NOMO-1 (cell line): ENCODE data around the gene PAX6.

Source experiments
- DNase-seq, 2 experiments: peaks; one replicate each; lab custom pipeline; 2025; ENCODE audit not compliant: unreplicated experiment in 2 of 2; lab: John Stamatoyannopoulos, UW

The PAX6 gene

DNA sequence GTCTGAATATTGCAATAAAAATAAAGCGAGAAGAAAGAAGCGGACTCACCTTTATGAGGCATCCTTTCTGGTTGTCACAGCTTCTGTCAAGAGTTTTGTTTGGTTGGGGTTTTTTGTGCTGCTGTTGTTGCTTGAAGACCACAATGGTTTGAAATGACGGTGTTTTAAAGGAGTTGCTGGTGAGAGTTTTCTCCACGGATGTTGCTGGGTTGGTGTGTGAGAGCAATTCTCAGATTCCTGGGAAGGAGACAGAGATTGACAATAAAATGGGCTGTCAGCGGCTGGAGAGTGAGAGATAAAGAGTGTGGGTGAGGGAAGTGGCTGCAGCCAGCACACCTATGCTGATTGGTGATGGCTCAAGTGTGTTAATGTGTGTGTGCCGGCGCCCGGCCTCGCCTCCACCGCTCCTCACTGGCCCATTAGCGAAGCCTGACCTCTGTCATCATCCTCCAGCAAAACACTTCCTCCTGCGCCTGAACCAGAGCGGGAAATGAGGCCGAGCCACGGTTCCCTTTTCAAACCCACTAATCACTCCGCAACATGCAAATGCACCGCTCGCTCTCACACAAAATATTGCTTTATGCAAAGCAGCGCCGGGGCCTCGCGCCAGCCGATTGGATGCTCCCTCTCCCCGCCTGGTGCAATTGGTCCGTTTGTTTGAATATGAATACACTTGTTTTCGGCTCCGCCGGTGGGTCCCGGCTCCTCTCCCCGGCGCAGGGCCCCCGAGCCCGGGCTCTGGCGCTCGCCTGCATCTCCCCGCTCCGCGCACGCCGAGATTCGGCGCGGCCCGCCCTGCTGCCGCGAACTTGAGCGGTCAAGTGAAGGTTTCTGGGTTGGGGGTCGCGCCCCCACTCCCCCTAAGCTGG, at the start of gene PAX6:
PAX6 (minus strand) TSS at position 544 of the 869 bp plus-strand sequence. CDS start 4,911 bp downstream, outside the sequence.
- peak; percentile 88 to 92 for DNase-seq

DNA sequence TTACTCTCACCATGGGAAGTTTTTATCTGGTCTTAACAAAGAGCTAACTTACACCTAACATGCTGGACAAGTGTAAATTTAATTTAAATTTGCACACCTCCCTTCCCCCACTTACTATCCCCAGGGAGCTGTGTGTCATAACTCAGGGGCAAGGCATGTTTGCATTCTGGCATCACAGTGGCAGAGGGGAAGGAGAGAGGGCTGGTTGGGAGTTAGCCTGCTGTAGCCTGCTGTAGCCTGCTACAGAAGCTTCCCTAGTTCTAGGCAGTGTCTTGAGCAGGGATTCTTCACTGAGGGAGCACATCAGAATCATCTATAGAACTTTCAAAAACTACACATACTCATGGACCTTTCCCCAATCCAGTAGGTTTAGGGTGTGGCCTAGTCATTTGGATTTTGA, 49.3 kb upstream of the PAX6 start:
- DNase-seq = no peak

DNA sequence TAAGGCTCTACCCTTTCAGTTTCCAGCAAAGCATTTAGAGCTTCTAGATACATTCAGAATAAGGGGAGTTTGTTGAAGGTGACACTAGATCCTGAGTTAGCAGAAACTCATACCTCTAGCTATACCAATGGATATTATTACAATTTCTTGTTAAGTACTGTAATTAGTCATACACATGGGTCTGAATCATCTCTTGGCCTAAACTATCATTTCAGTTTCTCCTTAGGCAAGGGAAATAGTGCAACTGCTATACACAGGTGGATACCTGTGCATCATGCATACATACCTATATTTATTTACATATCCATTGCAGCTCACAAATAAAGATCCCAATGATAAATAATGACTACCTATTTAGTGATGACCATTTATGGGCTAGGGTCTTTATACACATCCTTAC, 45.1 kb upstream of the PAX6 start:
- DNase-seq = no peak

DNA sequence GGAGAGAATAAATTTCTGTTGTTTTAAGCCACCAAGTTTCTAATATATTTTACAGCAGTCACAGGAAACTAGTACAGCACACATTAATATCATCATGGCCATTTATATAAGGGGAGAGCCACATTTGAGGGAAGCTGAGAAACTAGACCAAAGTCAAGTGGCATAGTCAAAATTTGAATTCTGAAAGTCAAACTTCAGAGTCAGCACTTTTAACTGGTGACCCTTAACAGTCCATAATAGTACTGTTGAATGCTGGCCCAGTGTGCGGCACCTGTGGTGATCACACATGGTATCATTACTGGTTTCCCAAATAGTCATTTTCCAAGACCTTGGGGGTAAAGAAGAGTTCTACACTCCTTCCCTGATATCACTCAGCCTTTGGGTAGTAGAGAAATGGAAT, 44.3 kb upstream of the PAX6 start:
- no peak for DNase-seq

DNA sequence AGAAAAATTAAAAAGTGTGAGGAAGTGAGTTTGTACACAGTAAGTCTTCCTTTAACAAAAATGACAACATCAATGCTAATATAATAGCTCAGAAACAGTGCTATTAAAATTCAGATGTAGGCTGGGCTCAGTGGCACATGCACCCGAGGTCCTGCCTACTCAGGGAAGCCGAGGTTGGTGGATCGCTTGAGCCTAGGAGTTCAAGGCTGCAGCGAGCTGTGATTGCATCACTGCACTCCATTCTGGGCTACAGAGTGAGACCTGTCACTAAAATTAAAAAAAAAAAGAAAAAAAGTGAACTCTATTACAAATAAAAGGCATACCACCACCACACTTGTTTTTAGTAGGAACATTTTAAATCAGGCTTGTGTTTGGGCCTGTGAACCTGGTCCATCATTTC, 39.2 kb upstream of the PAX6 start:
- no peak for DNase-seq

DNA sequence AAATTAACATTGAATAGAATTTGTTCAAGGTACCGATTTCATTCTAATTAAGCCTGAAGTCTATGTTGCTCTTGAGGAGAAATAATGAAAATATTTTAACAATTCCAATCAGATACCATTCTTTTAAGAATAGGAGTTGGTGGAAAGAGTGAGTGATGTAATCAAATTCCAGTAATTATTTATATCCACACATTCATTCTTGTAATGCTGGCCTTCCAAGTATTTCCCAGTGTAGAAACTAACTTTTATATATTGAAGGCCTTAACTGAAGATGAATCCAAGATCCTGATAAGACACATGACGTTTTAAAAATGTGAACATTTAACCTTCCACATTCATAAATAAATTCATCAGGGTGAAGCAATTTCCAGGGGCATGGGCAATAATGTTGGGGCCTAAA, 36.6 kb upstream of the PAX6 start:
- no peak for DNase-seq

DNA sequence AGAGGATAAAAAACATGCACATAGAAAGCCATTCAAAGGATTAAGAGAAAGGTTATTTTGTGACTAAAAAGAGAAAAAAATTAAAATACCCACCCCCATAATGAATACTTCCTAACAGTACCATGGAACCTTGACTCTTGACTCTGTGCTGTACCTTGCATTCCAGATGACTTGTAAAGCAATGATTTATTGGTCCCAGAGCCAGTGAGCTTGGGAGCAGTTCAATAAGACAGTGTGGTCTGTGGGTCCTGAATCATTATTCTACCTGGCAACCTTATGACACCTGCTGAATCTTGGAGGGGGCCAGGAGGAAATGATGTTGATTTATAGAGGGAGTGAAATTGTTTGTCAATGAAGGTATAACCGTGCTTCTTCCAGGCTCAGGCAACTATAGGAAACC, 34.2 kb upstream of the PAX6 start:
- no peak for DNase-seq

DNA sequence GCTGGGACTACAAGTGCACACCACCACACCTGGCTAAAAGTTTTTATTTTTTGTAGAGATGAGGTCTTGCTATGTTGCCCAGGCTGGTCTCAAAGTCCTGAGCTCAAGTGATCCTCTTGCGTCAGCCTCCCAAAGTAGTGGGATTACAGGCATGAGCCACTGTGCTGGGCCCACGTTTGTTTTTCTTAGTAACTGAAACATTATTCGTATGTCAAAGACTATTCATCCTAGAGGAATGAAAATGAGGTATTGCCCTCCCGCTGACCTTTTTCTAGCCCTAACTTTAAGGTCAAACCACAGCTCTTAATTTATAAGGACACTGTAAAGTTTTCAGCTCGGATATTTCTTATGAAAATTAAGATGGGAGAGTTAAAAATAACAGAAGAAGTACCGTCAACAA, 33.2 kb upstream of the PAX6 start:
- no peak for DNase-seq

DNA sequence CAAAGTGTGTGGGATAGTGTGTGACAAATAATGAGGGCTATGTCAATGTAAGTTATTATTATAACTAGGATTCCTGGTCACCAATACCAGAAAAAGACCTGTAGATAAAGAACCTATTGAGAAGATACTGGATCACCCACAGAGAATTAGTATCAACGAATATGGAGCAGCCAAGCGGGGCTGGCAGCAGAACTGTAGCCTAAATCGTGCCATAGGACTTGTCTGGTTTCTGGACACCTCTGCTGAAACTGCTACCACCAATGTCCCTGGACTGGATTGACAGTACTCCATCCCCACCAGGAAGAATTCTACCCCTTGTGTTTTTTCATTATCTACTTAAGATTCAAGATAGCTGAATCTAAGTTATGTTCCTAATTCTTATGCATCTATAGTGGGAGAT, 30.3 kb upstream of the PAX6 start:
- DNase-seq = no peak

DNA sequence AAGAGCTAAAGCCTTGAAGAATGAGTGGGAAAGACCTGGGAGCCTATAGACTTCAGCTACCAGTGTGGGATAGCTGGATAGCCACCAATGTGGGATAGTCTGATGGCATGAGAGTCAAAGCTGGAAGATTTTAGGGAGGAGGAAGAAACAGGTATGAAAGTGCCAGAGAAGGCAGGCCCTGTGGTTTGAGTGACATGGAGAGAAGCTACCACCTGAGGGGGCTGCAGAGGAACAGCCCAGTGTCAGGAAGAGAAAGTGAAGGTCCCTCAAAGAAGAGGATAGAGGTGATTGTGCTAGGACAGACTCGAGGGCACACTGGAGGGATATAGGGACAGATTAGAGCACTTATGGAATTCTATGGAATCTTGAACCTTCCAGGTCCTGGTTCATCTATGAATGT, 23.1 kb upstream of the PAX6 start:
- no peak for DNase-seq

DNA sequence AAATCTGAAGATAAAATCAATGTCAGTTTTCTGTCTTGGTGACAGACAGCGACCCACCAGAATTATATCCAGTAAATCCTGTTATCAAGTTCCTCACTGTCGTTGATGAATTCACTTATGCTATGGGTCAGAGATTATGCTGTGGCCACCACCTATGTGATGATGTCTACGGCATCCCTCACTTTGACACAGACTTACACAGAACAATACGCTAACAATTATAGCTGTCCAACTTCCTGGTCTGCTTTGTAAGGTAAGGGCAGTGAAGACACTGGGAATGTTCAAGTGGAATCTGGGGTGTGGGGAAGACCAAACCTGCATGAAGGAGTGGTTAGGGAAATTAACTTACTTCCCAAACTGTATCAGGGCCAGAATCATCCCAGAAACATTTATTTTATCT, 19.3 kb upstream of the PAX6 start:
- no peak for DNase-seq

DNA sequence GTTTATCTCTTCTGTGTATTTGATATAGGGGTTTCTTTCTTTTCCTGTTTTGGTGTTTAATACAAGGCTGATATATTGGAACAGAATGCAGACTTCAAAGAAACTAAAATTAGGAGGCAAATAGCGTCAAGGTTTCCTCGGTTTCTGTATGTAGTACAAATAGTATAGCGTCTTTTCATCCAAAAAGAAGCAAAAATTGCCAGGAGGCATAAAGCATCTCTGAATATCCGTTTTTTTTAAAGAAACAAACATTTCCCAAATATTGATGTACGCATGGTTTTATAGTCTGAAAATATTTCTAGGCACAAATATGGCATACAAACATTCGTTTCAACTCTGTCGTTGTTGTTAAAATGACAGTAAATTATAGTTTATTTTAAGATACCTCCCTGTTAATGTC, 17.1 kb upstream of the PAX6 start:
- DNase-seq = no peak

DNA sequence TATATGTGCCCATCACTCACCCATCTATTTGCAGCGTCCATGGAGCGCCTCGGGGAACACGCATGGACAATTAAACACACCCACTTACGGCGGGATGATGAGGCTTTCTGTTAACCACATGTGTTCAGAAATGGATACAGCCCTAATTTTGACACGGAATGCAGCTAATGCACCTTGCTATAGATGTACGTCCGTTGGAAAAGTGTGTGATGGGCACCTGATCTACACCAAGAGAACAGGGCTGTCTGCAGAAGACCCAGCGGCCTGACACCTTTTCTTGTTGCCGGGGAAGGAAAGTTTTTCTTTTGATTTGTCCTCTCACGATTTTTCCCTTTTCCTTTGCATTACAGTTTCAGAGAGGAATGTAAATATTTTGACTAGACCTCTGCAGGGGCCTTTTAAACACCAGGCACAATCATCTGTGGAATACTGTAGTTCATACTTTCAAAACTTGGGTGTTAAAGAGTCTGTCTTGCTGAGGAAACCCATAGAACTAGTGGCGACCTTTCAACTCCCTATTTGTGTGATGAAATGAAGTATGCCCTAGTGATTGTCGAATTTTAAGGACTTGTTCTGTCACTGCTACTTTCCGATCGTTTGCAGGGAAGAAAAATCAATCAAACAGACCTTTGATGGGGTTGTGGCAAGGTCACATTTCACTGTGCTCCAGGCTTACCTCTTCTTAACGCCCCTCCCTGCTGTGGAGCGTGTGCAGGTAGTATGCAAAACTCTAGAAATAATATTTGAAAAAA, 16.5 kb upstream of the PAX6 start:
- DNase-seq = no peak

DNA sequence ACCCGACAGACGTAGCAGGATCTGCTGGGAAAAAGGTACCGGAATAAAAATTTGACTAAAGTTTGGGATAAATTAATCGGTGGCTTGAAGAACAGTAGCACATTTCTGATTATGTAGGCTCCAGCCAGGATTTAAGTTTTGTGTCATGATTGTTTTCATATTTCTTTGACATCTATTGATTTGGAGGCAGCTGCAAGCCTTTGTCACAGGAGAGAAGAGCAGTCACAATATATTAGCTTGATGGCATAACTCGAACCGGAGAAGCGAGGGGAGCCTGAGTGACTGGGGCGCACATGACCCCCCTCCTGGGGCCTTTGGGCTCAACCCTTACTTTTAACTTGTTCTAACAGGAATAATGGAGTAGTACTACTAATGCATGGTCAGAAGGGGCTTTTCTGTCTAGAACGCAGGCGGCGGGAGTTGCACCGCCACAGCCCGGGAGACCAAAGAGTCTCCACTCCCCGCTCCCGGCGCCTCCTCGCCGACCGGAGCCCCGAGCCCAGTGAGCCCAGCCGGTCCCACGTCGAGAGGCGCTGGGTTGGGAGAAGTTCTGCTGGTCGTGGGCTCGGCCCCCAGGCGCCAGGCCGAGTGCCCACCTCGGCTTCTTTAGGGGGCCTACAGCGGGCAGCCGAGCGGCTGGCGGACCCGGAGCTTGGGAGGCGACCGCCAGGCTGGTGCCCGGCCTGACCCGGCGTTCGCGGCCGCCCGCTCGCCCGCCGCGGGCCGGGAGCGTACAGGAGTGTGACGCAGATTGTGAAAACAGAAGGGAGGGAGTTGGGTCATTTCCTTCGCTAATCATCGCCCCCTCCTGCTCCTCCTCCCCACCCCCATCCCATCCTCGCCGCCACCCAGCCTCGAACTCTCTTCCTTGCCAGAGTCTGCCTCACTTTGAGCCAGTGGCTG, 15.7 kb upstream of the PAX6 start:
- DNase-seq = no peak

DNA sequence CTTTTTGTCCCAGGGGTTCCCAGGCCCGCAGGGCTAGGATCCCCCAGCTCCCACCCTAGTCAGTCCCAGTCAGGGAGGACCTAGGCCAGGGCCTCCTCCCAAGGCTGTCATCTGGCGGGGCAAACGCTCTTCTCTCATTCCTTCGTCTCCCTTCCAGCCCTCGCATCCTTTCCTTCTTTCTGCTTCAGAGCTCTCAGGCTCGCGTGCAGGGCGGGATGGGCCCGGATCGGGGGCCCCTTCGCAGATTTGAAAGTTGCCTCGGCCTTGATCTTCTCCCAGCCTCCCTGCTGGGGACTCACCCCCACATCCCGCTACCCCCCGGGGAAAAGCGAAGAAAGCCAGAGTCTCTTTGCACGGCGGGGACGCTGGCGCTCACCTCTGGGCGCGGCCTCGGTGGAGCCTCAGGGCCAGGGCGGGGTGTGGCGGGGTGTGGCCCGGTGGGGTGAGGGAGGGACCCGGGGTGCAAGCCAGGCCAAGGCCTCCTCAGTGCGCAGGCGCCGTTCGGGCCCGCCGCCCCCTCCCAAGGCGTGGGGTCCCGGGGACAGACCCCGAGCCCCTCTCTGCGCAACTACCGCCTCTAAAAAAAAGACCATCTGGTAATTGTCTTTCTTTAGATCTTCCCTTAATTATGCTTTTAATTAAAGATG, 14.8 kb upstream of the PAX6 start:
- no peak for DNase-seq

DNA sequence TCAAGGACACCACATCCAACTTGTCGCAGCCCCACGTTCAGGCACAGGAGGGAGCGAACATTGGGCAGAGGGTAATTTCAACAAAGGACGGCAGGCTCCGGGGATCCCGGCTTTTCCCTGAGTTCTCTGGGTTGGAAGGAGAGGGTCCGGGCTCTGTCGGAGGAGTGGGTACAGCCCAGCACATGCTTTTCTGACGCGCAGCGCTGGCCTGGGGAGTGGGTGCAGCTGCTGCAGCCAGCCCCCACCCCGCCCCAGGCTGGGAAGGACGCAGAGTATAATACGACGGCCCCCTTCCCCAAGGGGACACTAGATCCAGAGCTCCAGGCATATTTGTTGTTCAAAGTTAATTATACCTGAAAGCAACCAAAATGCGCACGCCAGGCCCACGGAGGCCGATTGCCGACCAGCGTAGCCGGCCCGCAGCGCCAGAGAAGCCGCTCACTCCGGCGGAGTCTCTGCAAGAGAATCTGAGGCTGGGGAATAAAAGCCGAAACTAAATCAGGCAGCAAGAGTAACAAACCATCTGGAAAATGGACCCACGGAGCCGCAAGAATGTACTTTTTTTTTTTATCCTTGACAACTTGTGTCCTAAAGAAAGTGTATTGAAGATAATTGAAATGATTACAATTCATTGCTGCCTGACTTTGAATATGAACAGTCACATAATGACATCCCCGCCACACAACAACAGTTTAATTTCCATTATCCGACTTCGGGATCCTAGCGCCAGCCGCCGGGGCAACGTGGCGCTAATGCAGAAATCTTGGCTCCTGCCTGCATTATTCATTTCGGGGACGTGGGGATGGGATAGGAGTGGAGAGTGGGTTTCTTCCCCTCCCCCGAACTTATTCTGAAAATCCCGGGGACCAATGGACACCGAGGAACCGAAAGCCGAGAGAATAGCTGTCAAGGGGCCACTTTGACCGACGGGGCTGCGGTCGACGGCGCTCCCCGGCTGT, 14.0 kb upstream of the PAX6 start:
- no peak for DNase-seq

DNA sequence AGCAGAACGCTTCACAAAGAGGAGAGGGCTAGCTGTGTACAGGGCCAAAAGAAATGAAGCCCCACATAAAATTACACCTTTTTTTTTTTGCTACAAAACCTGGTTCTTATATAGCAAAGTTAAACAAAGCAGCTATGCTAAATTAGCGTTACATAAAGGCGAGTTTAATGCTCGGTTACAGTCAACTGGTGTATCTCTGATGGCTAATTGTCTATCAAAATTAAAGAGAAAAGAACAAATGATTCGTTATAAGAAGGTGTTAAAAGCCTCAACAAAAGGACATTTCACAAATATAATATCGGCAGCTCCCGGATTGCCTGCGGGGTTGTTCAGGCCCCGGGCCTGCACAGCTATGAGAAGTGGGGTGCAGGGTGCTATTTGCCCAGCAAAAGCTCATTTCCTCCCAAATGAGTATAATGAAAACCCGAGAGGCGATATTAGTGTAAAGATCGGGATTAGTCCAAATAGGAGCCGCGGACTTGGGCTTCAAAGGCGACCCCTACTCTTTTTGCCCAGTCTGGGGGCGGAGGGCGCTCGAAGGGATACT, 13.3 kb upstream of the PAX6 start:
- no peak for DNase-seq

DNA sequence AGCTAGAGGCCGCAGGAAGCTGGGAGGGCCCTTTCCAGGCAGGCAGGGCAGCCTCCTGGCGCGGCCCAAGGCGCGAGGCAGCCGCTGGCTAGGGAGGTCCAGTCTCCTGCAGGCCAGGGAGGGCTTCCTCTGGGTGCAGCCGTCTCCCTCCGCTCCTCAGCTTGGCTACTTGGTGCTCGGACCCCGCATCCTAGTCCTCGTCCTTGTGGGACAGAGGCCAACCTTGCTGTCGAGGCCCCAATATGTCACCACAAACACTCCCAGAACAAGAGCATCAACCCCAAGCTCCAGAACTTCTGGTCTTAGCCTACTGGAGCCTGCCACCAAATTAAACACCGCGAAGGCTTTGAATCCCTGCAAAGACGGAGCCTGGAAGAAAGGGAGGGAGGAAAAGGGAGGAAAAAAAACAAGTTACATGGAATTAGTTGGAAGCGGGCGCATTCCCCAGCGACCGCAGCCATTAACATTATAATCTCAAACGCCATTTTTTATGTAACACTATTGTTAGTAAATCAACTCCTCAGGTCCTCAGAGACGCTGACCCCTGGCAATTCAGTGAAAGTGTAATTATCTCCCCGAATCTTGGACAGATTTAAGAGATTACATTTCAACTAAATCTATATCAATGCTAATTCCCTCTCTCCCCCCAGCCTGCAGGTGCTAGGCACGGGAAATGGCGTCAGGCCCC, 12.7 kb upstream of the PAX6 start:
- no peak for DNase-seq
